Measurements from ENCODE around the gene GGT5.
"Not testable (repeated sequence)": the region's sequence is repeated elsewhere in the genome, so short reads cannot be mapped to it uniquely, and the experiment has no call there.

- not testable (repeated sequence) for TF ChIP-seq ZNF501 (CRISPR knock-in tag; IDR thresholded peaks at IDR 0.05); PAX8 (CRISPR knock-in tag; IDR thresholded peaks at IDR 0.05; ENCODE audit: borderline replicate concordance); SRSF4 (IDR thresholded peaks at IDR 0.05; ENCODE audit: low read depth, low read length, poor library complexity, severe bottlenecking); ZNF24 (IDR thresholded peaks at IDR 0.05); CTCF (CRISPR knock-in tag; IDR thresholded peaks at IDR 0.05); ZNF101 (CRISPR knock-in tag; IDR thresholded peaks at IDR 0.05; ENCODE audit: borderline replicate concordance, low read depth); TAF1 (CRISPR knock-in tag; IDR thresholded peaks at IDR 0.05); MYNN (CRISPR knock-in tag; IDR thresholded peaks at IDR 0.05; ENCODE audit: low read depth); EZH2 (conservative IDR thresholded peaks at IDR 0.05; ENCODE audit: low read depth, low read length); TBL1XR1 (IDR thresholded peaks at IDR 0.05; ENCODE audit: borderline replicate concordance, low read length, partially characterized antibody)
- TF ChIP-seq, protein P1, sequence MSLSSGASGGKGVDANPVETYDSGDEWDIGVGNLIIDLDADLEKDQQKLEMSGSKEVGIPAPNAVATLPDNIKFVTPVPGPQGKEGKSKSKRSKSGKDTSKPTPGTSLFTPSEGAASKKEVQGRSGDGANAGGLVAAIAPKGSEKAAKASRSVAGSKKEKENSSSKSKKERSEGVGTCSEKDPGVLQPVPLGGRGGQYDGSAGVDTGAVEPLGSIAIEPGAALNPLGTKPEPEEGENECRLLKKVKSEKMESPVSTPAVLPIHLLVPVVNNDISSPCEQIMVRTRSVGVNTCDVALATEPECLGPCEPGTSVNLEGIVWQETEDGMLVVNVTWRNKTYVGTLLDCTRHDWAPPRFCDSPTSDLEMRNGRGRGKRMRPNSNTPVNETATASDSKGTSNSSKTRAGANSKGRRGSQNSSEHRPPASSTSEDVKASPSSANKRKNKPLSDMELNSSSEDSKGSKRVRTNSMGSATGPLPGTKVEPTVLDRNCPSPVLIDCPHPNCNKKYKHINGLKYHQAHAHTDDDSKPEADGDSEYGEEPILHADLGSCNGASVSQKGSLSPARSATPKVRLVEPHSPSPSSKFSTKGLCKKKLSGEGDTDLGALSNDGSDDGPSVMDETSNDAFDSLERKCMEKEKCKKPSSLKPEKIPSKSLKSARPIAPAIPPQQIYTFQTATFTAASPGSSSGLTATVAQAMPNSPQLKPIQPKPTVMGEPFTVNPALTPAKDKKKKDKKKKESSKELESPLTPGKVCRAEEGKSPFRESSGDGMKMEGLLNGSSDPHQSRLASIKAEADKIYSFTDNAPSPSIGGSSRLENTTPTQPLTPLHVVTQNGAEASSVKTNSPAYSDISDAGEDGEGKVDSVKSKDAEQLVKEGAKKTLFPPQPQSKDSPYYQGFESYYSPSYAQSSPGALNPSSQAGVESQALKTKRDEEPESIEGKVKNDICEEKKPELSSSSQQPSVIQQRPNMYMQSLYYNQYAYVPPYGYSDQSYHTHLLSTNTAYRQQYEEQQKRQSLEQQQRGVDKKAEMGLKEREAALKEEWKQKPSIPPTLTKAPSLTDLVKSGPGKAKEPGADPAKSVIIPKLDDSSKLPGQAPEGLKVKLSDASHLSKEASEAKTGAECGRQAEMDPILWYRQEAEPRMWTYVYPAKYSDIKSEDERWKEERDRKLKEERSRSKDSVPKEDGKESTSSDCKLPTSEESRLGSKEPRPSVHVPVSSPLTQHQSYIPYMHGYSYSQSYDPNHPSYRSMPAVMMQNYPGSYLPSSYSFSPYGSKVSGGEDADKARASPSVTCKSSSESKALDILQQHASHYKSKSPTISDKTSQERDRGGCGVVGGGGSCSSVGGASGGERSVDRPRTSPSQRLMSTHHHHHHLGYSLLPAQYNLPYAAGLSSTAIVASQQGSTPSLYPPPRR (CRISPR knock-in tag; IDR thresholded peaks at IDR 0.05; ENCODE audit: borderline replicate concordance): not testable (repeated sequence)
- TF ChIP-seq, protein P2, sequence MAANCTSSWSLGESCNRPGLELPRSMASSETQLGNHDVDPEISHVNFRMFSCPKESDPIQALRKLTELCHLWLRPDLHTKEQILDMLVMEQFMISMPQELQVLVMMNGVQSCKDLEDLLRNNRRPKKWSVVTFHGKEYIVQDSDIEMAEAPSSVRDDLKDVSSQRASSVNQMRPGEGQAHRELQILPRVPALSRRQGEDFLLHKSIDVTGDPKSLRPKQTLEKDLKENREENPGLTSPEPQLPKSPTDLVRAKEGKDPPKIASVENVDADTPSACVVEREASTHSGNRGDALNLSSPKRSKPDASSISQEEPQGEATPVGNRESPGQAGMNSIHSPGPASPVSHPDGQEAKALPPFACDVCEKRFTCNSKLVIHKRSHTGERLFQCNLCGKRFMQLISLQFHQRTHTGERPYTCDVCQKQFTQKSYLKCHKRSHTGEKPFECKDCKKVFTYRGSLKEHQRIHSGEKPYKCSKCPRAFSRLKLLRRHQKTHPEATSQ (CRISPR knock-in tag; IDR thresholded peaks at IDR 0.05; ENCODE audit: borderline replicate concordance): not testable (repeated sequence)
- TF ChIP-seq, protein P3, sequence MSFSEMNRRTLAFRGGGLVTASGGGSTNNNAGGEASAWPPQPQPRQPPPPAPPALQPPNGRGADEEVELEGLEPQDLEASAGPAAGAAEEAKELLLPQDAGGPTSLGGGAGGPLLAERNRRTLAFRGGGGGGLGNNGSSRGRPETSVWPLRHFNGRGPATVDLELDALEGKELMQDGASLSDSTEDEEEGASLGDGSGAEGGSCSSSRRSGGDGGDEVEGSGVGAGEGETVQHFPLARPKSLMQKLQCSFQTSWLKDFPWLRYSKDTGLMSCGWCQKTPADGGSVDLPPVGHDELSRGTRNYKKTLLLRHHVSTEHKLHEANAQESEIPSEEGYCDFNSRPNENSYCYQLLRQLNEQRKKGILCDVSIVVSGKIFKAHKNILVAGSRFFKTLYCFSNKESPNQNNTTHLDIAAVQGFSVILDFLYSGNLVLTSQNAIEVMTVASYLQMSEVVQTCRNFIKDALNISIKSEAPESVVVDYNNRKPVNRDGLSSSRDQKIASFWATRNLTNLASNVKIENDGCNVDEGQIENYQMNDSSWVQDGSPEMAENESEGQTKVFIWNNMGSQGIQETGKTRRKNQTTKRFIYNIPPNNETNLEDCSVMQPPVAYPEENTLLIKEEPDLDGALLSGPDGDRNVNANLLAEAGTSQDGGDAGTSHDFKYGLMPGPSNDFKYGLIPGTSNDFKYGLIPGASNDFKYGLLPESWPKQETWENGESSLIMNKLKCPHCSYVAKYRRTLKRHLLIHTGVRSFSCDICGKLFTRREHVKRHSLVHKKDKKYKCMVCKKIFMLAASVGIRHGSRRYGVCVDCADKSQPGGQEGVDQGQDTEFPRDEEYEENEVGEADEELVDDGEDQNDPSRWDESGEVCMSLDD (CRISPR knock-in tag; IDR thresholded peaks at IDR 0.05; ENCODE audit: borderline replicate concordance): not testable (repeated sequence)
Observed at GRCh38 chr22:24253126-24253525, 8.2 kb upstream of the GGT5 start.

Measured in HepG2 (cell line).